NCI-H2029 treated with DMSO at 0.1 percent for 48 hours (cell line): Measurements from ENCODE around the gene RFFL.

Source experiments
- DNase-seq: peaks from one replicate; lab custom pipeline; 2025; lab: John Stamatoyannopoulos, UW

Gene RFFL

GRCh38 chr17:35080536-35080935, 17.0 kb upstream of the RFFL start:
- no peak for DNase-seq

DNA sequence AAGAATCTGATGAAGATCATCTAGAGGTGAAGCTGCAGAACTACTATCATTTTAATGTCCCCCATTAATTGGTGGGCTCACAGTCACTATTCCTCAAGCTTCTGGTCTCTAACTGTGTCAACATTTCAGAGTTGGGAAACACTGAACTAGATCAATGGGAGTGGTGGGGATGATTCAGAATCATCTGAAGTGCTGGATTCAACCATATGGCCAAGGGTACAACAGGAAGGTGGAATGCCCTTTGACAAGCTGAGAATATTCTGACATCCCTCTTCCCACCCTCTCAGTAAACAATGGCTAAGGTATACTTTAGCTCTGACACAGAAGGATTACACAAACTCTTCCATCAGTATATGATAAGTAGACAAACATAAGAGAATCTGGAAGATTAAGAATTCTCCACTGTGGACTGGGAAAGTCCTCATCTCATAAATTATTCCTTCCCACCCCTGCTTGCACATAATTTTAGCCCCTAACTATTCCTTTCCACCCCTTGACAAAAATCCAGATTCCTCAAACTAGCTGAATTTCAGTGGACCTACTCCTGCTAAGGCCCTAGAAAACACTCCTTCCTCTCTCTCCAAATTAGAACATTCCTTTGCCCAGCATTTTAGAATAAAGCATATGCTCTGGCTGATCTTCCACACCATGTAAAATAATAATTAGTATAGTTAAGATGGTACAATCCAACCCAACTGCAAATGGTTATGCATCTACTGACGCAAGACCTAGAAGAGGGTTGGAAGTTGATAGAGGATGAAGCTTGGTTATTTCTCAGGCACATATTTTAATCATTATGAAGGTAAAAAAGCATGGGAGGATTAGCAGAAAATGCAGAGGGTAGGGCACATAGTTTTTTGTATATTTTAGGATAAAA, 16.3 kb upstream of the RFFL start:
- no peak for DNase-seq

DNA sequence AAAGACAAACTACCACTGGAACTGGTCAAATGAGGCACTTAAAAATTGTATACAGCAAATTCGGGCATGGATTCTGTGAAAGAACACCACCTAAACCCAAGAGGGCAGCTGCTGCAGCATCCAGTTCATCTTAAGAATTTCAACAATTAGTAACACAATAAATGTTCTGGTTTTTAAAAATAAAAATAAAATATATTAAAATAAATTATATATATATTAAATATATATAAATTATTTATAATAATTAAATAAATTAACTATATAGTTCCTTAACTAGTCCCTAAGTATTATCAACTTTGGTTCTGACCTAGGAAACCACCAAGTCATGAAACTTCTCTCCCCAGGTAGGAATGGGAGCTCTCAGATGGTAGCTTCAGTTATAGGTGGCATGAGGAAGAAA, 13.4 kb upstream of the RFFL start:
- no peak for DNase-seq

DNA sequence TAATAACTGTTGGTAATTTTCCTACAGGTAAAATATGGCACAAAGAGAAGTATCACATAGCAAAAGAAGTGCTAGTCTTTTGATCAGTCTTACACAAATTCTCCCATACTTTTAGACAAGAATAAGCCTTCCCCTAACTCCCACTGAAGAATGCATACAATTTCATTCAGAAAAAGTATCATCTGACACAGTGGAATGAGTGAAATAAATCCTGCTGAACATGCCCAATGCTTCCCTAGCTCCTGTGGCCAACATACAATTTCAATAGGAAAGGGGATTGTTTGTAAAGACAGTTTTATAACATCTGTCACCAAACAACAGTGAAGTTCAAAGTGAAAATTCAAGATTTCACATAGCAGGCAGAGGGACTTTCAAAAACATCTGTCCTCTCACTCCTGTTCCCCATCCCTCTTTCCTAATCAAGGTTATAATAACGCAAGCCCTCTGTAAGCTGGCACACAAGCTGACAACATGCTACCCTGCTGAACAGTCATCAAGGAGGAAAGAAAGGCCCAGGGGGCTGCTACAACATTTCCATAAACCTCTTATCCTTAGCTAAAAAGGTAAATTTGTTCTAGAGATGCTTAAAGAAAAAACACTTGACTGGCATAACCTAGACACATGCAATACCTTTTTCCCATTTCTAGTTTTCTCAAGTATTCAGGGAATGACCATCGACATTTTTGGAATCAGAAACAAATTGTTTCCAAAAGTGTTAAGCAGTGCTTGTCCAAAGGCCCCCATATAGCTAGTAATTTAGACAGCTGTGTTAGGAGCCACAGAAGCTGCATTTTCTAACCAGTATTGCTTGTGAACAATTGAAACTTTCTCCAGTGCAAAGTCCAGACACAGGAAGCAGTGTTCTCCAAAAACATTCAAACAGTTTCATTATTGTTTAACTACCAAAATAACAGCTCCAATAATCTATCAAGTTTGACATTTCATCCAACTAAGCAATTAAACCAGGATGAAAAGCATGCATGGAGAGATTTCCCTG, 11.5 kb upstream of the RFFL start:
- no peak for DNase-seq

- DNase-seq = no peak
Measured at GRCh38 chr17:35073991-35074627, 10.6 kb upstream of the RFFL start.

DNA sequence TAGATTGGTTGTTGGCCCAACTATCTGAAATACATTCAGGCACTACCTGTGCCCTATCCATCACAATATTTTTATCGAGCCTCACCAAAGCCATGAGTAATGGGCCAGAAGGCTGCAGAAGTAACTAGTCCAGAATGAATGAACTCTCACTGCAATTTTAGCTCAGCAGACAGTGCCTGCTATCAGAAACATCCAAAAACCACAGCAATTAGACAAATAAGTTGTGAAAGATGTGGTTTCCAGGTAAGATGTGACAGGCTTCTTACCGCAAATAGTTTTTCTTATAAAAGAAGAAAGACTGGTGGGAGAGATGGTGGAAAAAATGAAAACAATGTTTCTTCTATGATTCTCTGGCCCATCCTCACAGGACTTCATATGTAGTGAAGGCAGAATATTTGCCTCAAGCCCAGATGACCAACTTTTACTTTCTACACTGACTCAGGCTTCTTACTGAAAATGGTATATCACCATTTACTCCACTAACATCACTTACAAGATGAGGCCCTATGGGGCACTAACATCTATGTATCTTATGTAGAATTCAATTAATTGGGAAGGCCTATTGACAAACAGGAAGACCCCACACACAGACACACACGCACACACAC, 9.8 kb upstream of the RFFL start:
- no peak for DNase-seq

- DNase-seq = no peak
Measured at GRCh38 chr17:35069311-35069710, 5.8 kb upstream of the RFFL start.

GRCh38 chr17:35068249-35068648, 4.7 kb upstream of the RFFL start:
- no peak for DNase-seq

DNA sequence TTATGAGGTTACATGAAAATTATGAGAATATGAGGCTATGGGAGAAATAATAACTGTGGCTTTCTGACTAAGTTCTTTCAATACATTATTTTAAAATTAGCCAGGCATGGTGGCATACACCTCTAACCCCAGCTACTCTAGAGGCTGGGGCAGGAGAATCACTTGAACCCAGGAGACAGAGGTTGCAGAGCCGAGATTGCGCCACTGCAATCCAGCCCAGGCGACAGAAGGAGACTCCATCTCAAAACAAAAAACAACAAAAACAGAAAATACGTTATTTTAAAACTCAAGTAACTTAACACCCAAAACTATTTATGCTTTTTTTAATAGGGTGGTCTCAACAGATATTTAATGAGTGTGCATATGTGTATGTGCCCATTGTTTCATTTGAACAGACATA, 2.4 kb upstream of the RFFL start:
- DNase-seq = no peak

GRCh38 chr17:35064516-35065215, 1.2 kb upstream of the RFFL start:
- no peak for DNase-seq

DNA sequence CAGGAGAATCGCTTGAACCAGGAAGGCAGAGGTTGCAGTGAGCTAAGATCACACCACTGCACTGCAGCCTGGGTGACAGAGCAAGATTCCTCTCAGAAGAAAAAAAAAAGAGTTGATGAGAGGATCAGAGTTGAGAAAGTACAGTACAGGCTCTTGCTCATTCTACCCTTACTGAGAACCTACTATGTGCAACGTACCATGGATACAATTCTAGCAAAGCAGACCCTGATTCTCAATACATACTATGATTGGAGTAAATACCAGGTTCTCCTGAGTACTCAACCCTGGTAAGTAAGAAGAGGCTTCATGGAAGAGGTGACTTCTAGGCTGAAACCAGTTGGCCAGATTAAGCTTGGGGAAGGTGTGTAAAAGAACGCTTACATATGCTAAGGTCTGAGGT, 1.2 kb downstream of the RFFL start:
- DNase-seq = no peak

- DNase-seq = peak; percentile 41
Measured at GRCh38 chr17:35057332-35057915, 6.1 kb downstream of the RFFL start.

GRCh38 chr17:35056013-35056412, 7.5 kb downstream of the RFFL start:
- DNase-seq = no peak

DNA sequence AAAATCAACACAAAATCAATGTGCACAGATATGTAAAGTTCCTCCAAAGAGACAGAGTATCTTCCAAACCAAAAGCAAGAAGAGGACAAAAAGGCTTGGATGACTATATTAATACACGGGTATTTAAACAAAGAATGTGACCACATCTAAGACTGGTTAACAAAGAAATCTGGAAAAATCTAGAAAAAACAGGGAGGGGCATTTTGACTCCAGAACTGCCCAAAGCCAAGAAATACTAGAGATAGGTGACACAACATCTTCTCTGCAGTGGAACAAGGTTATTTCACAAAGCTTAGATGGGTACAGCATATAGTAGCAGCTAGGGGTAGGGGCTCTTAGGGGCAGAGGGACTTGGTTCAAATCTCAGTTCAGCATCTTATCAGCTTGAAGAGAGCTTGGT, 10.3 kb downstream of the RFFL start:
- no peak for DNase-seq

GRCh38 chr17:35052780-35053179, 10.7 kb downstream of the RFFL start:
- DNase-seq = no peak

- DNase-seq = no peak
Measured at GRCh38 chr17:35052241-35052610, 11.3 kb downstream of the RFFL start.

DNA sequence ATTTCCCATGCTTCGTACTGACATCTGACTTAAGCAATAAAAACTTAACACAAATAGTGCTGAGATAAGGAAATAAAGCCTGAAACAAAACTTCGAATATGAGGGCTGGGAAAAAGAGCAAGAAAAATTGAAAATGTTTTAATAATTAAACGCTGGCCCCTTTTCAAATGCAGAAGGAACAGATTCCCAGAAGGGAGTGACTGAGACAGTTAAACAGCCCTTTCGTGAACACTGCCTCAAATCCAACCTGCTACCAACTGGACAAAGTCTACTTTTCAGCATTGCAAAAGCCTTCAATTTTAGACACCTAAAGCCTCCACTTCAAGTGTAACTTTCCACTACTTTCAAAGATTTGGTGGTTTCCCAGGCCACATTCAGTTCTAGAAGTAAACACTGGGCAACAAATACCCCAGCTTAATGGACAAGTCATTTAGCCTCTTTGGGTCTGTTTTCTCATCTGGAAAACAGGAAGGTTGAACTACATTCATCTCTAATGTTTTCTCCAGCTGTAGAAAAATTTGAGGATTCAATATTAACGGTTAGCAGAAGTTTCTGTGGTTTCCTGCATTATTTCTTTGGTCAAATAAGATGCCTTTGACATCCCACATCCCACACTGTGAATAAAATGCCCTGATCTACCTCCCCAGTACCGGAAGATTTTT, 11.8 kb downstream of the RFFL start:
- DNase-seq = no peak

DNA sequence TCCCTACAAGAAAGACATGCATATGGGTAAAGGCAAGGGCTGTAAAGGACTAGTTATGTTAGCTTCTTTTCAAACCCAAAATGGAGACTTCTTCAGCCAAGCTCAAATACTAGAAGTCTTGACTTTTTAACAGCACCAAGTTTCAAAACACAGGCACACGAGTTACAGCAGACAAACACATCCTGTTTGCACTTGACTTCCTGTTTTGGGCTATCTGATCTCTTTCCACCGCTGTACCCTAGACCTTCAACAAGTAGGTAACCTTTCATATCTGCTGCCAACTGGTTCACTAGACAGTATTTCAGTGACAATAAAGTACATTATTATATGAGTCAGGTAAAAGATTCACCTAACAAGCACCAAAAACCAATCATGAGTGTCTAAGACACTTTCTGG, 12.3 kb downstream of the RFFL start:
- DNase-seq = peak; percentile 11

- no peak for DNase-seq
Measured at GRCh38 chr17:35050170-35050569, 13.3 kb downstream of the RFFL start.

DNA sequence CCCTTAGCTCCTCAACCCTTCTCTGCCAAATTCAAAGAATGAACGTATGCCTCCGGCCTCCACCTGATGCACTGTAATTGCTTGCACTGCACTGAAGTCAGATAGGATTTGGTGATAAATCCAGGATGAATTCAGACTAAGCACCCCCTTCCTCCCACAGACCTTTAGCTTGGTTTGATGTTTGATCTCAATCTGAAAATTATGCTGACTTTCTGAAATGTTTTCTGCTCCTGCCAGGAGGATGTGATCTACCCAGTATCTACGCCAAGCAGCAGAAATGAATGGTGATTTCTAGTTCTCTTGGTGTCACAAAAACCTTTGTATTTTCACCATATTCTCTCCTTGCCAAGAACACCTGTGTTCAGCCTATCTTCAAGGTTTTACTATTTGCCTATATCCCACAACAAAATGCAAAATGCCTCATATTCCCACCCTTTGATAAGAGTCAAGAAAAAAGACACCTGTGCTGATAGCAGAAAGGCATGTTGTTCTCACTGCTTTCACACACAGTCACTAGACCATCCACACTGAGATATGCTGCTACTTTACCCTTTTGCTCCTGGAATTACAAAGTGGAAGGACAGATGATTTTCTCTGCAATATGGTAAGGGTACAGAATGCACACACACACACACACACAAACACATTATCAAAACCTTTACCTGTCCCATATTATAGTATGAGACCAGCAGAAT, 14.7 kb downstream of the RFFL start:
- no peak for DNase-seq
